ENCODE results near the gene BANK1.

DNA sequence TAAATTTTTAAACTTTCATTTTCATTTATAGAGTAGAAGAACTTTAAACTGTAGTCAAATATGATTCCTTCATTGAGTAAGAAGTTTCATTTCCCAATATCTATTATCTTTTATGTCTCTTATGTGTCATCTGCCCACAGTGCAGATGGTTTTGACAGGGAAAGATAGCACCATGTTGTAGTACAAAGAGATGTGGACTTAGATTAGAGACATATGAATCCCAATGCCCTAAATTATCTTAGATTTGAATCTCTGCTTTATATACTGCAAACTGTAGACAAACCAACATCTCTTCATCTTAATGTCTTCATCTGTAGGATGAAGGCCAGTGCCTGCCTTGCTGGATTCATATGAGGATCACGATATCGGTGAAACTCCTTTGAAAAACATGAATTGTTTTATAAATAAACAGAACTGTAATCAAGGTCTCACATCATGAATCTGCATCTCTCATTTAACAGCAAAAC lies 217.5 kb downstream of the BANK1 start:
- TF ChIP-seq, protein P1, sequence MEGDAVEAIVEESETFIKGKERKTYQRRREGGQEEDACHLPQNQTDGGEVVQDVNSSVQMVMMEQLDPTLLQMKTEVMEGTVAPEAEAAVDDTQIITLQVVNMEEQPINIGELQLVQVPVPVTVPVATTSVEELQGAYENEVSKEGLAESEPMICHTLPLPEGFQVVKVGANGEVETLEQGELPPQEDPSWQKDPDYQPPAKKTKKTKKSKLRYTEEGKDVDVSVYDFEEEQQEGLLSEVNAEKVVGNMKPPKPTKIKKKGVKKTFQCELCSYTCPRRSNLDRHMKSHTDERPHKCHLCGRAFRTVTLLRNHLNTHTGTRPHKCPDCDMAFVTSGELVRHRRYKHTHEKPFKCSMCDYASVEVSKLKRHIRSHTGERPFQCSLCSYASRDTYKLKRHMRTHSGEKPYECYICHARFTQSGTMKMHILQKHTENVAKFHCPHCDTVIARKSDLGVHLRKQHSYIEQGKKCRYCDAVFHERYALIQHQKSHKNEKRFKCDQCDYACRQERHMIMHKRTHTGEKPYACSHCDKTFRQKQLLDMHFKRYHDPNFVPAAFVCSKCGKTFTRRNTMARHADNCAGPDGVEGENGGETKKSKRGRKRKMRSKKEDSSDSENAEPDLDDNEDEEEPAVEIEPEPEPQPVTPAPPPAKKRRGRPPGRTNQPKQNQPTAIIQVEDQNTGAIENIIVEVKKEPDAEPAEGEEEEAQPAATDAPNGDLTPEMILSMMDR (conservative IDR thresholded peaks at IDR 0.05; ENCODE audit: low read length): no peak
- TF ChIP-seq EZH2phosphoT487 (IDR thresholded peaks at IDR 0.05; ENCODE audit: borderline replicate concordance, low read depth, low read length): no peak
